Suppressor macrophage treated with lipopolysaccharide for 1 hour (primary cell): ENCODE results near the gene HOOK2.
"Not testable (repeated sequence)": the region's sequence is repeated elsewhere in the genome, so short reads cannot be mapped to it uniquely, and the experiment has no call there.

ENCODE experiments used
- DNase-seq, 3 donors: peaks; one replicate each; pipeline ENCODE4 v3.0.0-alpha.2; 2020 to 2022

The HOOK2 gene

DNA sequence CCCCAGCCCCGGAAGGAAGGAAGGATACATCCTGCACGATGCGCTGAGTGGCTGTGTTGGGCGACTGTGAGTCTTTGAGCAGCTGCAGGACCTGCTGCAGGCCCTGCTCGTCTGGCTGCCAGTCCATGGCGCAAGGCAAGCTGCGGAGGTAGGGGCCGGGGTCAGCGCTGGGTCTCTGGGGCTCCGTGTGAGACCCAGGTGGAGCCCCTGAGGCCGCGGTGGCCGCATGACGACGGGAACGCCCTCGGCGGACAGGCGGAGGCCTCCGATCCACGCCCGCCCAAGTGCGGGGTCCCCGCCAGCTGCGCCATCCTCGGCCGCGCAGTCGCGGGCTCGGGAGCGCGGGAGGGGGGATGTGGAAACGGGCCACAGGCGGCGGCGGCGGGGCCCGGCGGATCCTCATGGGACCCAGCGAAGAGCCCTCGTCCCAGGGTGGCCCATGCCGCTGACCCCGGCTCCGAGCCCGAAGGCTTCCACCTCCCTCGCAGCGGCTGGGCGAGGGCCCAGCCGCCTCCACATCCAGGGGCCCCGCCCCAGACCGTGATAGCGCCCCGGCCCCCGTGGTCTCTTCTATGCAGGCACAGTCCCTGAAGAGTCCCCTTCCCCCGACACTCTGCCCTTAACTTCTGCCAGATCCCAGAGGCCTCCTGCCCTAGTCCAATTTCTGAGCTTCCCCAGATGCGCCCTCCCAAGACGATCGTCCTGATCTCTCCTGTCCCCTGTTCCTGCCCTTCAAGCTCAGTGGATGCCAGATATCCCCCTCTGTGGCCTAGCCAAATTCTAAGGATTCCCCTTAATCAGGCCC lies 54.3 kb downstream of the HOOK2 start:
- DNase-seq, result peak; percentile 7 to 31 (median 18)

DNA sequence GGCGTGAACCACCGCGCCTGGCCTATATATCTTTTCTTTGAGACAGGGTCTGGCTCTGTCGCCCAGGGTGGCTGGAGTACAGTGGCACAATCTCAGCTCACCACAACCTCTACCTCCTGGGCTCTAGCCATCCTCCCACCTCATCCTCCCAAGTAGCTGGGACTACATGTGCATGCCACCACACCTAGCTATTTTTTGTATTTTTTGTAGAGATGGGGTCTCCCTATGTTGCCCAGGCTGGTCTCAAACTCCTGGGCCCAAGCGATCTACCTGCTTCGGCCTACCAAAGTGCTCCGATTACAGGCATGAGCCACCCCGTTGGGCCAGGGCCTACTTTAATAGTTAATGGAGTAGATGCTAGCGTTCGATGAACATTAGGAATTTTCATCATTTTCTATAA lies 55.1 kb downstream of the HOOK2 start:
- DNase-seq, result no peak

DNA sequence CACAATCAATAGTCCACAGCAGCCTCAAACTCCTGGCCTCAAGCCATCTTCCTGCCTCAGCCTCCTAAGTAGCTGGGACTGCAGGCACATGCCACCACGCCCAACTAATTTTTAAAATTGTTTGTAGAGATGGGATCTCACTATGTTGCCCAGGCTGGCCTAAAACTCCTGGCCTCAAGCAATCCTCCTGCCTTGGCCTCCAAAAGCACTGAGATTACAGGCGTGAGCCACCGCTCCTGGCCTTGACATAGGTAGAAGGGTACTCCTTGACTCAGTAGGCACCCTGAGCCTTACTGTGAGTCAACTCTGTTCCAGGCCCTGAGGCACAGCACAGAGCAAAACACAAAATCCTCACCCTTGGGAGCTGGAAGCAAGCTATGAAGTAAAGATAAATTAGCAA lies 59.4 kb downstream of the HOOK2 start:
- DNase-seq, result no peak

DNA sequence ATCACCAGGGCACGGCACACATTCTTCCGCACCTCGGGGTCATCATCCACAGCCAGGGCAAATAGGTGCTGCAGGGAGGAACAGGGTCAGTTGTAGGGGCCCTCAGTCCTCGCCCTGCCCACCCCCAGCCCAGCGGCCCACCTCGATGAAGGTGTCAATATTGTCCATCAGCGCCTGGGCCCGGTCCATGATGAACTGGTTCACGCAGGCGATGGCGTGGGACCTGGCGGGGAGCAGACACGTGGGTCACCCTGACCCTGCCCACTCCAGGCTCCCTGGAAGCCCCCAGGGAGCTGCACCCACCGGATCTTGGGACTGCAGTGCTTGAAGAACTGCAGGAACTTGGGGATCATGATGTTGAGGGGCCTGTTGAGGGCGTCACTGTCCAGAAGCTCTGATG lies 60.2 kb downstream of the HOOK2 start:
- no peak for DNase-seq

DNA sequence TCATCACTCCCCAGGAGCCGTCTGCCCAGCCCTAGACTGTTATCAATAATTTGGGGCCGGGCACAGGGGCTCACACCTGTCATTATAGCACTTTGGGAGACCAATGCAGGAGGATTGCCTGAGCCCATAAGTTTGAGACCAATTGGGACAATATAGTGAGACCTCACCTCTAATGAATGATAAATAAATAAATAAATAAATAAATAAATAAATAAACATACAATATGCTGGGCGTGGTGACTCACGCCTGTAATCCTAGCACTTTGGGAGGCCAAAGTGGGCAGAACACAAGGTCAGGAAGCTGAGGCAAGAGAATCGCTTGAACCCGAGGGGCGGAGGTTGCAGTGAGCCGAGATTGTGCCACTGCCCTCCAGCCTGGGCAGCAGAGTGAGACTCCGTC lies 62.0 kb downstream of the HOOK2 start:
- DNase-seq, result not testable (repeated sequence)
